Breast epithelium (tissue), 3 donors: ENCODE data around the gene ACP7.

Experiments used
- CTCF ChIP-seq, 3 donors: fragments of 450-650 bp; IDR thresholded peaks; one replicate each; pipeline ENCODE4 v1.5.1; 2016 to 2017; ENCODE audit warnings: antibody characterized with exemption in 3 of 3, mild to moderate bottlenecking in 3 of 3, moderate library complexity in 3 of 3
- POLR2A ChIP-seq: fragments of 450-650 bp; IDR thresholded peaks from one replicate; pipeline ENCODE4 v1.6.1; 2016; ENCODE audit warnings: antibody characterized with exemption, mild to moderate bottlenecking, moderate library complexity

DNA sequence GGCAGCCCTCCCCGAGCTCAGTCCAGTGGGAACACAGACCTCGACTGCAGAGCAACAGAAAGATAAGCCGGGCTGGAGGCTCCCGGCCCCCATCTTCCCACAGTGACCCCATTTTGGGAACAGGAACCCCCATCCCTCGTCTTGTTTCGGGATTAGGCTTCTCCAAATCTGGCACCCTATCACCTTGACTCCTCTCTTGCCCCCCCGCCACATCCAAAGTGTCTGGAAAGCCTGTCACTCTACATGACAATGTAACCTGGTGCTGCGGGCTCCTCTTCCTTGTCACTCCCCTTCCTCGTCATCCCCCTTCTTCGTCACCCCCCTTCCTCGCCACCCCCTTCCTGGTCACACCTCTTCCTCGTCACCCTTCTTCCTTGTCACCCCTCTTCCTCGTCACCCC is 51.5 kb downstream of the ACP7 start:
- TF ChIP-seq CTCF (IDR thresholded peaks at IDR 0.05) (no peak), POLR2A (no peak)
